ENCODE results near the gene OPCML. TPM values are rescaled to one million over a fixed set of nuclear protein-coding genes. Genes with fewer than 3 reads are reported as not detected.

Gene OPCML
- polyA plus RNA-seq, 3 donors: not detected

- peaks cover 0 to 6% (median 1%) of the 10 kb centered on the region in 7 donors for H3K9me3 Mint-ChIP-seq
Measured at GRCh38 chr11:132595246-132595645, 937.1 kb downstream of the OPCML start.

DNA sequence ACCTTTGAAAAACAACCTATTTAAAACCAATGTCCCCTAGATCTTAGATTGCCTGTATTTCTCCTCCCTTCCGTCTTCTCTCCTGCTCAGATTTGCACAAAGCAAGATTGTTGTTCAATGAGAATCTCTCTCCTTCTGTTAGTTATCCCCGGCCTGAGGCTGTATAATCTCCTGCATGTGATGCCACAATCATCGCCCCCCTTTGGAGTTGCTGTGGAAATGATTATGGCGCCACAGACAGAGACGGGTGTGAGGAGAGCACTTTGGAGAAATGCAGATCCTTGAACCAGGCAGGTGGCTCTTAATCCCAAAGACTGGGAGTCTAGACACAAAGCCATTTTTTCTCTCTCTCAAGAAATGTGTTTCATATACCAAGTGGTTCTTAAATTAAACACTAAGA is 941.3 kb downstream of the OPCML start:
- no peak for DNase-seq
- Histone ChIP-seq H4K20me1 (ENCODE audit: insufficient read depth, low read length) (no peaks in the 10 kb centered on the region), H3K4me1 (ENCODE audit: control insufficient read depth in 1 of 2, insufficient read depth in 2 of 2, low read length in 2 of 2) (no peaks in the 10 kb centered on the region), H3K4me2 (replicated peaks; ENCODE audit: extremely low read depth, low read length, poor library complexity, severe bottlenecking) (no peak overlapping the region), H3K9ac (ENCODE audit: insufficient read depth, low read length, poor library complexity, severe bottlenecking) (no peak overlapping the region), H3K27ac (ENCODE audit: low read depth in 1 of 2, low read length in 2 of 2) (no peak overlapping the region), H3K36me3 (replicated peaks in 1 of 2; ENCODE audit: control insufficient read depth in 1 of 2, insufficient read depth in 2 of 2, low read length in 2 of 2) (no peaks in the 10 kb centered on the region), H3K9me3 (replicated peaks in 1 of 2; ENCODE audit: control insufficient read depth in 1 of 2, insufficient read depth in 1 of 2, low read length in 2 of 2) (peaks cover 0 to 4% of the 10 kb centered on the region in 2 donors), H2AFZ (ENCODE audit: insufficient read depth, low read depth, low read length, poor library complexity, severe bottlenecking) (no peak overlapping the region), H3K4me3 (replicated peaks in 1 of 3; ENCODE audit: low read depth in 2 of 3, low read length in 3 of 3) (no peak overlapping the region), H3K27me3 (ENCODE audit: control insufficient read depth in 2 of 2, insufficient read depth in 2 of 2, low read length in 2 of 2) (no peaks in the 10 kb centered on the region), H3K79me2 (ENCODE audit: insufficient read depth, low read length) (no peaks in the 10 kb centered on the region)
- TF ChIP-seq CTCF (IDR thresholded peaks at IDR 0.05): no peak
- Mint-ChIP-seq H3K4me1 (no peaks in the 10 kb centered on the region), H3K4me3 (no peak overlapping the region), H3K36me3 (no peaks in the 10 kb centered on the region), H3K27me3 (ENCODE audit: low read depth in 3 of 3) (peaks cover 0 to 2% (median 0%) of the 10 kb centered on the region in 3 donors), H3K27ac (no peak overlapping the region), H3K9me3 (peaks cover 0 to 5% (median 1%) of the 10 kb centered on the region in 7 donors)
- intact Hi-C loops (cut with micrococcal nuclease): no loop called here
- WGBS (ENCODE audit: insufficient coverage): no CpG with 5 or more reads among the region's 5 CpGs

More at GRCh38 chr11:132595246-132595645, 937.1 kb downstream of the OPCML start:
- Mint-ChIP-seq H3K4me1 (no peaks in the 10 kb centered on the region), H3K4me3 (no peak overlapping the region), H3K27me3 (ENCODE audit: low read depth in 3 of 3) (peaks cover 0 to 3% (median 0%) of the 10 kb centered on the region in 3 donors), H3K36me3 (no peaks in the 10 kb centered on the region), H3K27ac (no peak overlapping the region)
- no peak for TF ChIP-seq CTCF (IDR thresholded peaks at IDR 0.05)
- H3K4me1 ChIP-seq (ENCODE audit: control insufficient read depth in 1 of 2, insufficient read depth in 2 of 2, low read length in 2 of 2): no peaks in the 10 kb centered on the region
- DNase-seq: no peak
- H3K36me3 ChIP-seq (replicated peaks in 1 of 2; ENCODE audit: control insufficient read depth in 1 of 2, insufficient read depth in 2 of 2, low read length in 2 of 2): no peaks in the 10 kb centered on the region
- H3K4me3 ChIP-seq (replicated peaks in 1 of 3; ENCODE audit: low read depth in 2 of 3, low read length in 3 of 3): no peak overlapping the region
- no peak overlapping the region for H2AFZ ChIP-seq (ENCODE audit: insufficient read depth, low read depth, low read length, poor library complexity, severe bottlenecking)
- H3K27me3 ChIP-seq (ENCODE audit: control insufficient read depth in 2 of 2, insufficient read depth in 2 of 2, low read length in 2 of 2): no peaks in the 10 kb centered on the region
- intact Hi-C loops (cut with micrococcal nuclease): no loop called here
- H3K9me3 ChIP-seq (replicated peaks in 1 of 2; ENCODE audit: control insufficient read depth in 1 of 2, insufficient read depth in 1 of 2, low read length in 2 of 2): no peaks in the 10 kb centered on the region
- H4K20me1 ChIP-seq (ENCODE audit: insufficient read depth, low read length): no peaks in the 10 kb centered on the region
- H3K79me2 ChIP-seq (ENCODE audit: insufficient read depth, low read length): no peaks in the 10 kb centered on the region
- no CpG with 5 or more reads among the region's 1 CpG for WGBS (ENCODE audit: insufficient coverage)
- H3K4me2 ChIP-seq (replicated peaks; ENCODE audit: extremely low read depth, low read length, poor library complexity, severe bottlenecking): no peak overlapping the region
- H3K9ac ChIP-seq (ENCODE audit: insufficient read depth, low read length, poor library complexity, severe bottlenecking): no peak overlapping the region
- no peak overlapping the region for H3K27ac ChIP-seq (ENCODE audit: low read depth in 1 of 2, low read length in 2 of 2)
